NCI-H524 treated with DMSO at 0.1 percent for 48 hours (cell line): ENCODE measurements around the gene RALGPS1.
A peak's percentile ranks its signal among the peaks of the same experiment; 100 is the strongest.

Experiments used
- DNase-seq: peaks from one replicate; lab custom pipeline; 2025; lab: John Stamatoyannopoulos, UW

Gene RALGPS1

DNA sequence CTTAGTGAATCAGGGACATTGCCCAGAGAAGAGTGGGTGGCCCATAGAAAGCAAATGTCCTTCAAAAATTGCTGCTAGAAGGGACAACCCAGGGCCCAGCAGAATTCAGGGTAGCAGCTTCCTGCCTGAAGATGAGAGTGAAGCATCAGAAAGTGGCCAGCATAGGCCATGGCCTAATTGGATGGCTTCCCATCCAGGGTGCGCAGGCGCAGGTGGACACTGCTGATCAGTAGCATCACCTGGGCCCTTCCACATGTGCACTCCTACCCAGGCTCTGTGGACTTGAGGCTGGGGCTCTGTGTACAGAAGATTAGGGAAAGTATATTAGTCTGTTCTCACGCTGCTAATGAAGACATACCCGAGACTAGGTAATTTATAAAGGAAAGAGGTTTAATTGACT, 291.4 kb downstream of the RALGPS1 start:
- no peak for DNase-seq

DNA sequence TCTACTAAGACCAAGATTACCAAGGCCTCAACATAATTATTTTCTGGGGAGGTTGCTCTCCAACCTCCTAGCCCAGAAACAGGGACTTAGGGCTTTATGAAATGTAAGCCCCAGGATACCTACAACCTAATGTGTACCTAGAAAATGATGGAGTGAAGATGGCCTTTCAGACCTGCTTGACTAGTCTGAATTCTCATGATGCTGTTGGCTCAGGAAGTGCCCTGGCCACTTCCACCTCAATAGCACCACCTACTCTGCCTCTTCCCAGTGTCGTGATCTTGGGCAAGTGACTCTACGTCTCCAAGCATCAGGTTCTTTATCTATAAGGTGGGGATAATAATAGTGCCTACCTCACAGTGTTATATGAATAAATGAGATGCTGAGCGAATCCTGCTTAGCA, 292.1 kb downstream of the RALGPS1 start:
- DNase-seq: no peak

DNA sequence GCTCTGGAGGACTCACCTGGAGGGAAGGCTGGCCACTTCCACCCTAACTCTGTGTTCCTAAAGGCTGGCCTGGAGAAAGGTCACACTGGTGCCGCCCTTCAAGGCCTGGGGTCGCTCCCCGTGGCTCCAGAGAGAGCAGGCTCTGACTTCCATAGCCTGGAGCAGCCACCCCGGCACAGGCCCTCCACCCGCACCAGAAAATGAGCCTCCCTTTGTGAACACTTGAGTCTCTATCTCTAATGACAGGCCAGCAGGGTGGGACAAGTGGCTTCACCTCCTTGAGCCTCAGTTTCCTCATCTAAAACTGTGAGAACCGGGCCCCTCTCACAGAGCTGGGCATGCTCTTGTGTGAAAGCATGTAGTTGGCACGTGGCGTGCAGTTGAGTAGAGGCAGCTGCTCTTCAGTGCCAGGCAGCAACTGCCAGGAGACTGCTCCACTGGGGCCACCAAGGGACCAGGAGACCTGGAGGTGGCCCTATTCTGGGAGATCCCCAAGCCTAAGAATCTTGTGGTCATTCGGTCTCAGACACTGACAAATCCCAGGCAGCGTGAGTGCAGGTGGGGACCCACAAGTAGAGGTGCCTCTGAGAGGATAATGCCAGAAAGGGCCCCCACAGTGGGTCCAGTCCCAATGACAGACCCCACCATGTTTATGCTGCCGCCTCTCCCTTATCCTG, 293.3 kb downstream of the RALGPS1 start:
- no peak for DNase-seq

- no peak for DNase-seq
Measured at GRCh38 chr9:127208416-127208815, 293.8 kb downstream of the RALGPS1 start.

GRCh38 chr9:127209220-127209619, 294.6 kb downstream of the RALGPS1 start:
- DNase-seq: no peak

DNA sequence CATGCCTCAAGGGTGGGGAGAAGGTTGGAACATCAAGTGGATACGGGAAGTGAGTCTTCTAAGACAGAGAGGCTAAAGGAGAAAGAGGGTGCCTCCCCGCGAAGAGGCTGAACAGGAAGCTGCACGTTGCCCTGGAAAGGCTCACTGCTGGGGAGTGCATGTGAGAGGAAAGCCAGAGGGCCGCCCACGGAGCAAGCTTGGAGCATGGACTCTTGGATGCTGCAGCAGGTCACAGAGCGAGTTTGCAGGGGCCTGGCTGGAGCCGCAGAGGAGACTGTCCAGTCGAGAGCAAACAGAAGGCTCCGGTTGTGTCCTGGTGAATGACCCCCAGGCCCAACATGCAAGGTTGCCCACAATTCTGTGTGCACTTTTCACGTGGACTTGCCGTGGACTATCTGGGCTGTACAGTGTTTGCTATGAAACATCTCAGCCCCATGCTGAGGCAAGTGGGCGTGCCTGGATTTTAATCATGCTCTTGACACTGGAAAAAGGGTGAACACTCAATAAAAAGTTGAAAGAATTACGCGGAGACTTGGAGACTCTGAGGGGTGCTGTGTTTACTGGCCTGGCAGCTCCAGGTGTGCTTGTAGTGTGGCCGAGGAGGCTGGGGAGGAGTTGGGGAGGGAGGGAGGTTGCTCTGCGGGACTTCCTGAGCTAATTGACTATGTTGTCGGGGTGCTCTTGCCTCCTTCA, 295.5 kb downstream of the RALGPS1 start:
- DNase-seq: no peak

DNA sequence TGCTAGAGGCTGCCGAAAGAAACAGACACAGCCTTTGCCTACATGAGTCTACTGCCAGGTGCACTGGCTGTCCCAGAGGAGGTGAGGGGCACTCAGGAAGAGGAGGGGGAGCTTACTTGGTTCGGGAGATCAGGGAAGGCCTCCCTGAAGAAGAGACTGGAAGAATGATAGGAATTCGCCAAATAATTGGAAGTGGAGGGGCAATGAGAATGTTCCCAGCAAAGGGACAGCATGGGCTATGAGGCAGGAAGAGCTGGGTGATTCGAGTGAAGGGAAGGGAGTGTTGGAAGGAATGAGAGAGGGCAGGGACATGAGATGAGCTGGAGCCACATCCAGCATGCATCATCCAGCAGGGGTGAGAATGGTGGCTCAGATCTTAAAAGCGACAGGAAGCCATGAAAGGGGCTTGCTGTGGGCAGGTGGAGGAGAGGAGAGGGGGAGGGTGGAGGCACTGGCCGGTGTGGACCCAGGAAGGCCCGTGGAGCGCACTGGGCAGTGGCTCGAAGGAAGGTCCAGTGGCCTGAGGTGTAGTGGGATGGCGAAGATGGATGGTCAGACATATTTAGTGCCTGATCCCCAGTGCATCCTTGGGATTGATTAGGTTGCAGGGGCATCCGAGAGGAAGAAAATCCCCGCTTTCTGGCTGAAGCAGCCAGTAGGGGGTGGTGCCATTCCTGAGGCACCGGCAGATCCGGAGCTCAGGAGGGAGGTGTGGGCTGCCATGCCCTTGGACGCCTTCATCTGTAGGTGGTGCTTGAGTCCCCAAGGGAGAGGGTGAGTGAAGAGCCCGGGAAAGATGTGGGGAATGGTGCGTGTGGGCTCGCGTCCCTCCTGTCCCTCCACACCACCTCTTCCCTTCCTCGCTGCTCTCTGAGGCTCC, 296.5 kb downstream of the RALGPS1 start:
- no peak for DNase-seq

DNA sequence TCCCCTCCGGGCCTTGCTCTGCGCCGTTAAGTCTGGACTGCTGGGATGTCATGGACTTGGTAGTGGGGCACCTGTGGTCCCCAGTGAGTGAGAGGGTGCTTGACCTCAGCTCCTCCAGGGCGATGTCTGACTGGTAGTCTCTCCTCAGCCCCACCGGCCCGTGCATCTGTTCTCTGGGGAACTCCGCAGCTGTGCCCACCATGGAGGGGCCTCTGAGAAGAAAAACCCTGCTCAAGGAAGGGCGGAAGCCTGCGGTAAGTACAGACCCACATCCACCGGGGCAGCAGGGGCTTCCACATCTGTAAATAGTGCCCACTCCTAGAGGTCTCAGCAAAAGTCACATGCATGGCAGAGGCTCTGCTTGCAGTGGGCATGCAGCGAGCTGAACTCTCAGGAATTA, 297.4 kb downstream of the RALGPS1 start:
- no peak for DNase-seq

- no peak for DNase-seq
Measured at GRCh38 chr9:127212453-127212852, 297.9 kb downstream of the RALGPS1 start.

- DNase-seq: no peak
Measured at GRCh38 chr9:127213859-127214258, 299.3 kb downstream of the RALGPS1 start.

DNA sequence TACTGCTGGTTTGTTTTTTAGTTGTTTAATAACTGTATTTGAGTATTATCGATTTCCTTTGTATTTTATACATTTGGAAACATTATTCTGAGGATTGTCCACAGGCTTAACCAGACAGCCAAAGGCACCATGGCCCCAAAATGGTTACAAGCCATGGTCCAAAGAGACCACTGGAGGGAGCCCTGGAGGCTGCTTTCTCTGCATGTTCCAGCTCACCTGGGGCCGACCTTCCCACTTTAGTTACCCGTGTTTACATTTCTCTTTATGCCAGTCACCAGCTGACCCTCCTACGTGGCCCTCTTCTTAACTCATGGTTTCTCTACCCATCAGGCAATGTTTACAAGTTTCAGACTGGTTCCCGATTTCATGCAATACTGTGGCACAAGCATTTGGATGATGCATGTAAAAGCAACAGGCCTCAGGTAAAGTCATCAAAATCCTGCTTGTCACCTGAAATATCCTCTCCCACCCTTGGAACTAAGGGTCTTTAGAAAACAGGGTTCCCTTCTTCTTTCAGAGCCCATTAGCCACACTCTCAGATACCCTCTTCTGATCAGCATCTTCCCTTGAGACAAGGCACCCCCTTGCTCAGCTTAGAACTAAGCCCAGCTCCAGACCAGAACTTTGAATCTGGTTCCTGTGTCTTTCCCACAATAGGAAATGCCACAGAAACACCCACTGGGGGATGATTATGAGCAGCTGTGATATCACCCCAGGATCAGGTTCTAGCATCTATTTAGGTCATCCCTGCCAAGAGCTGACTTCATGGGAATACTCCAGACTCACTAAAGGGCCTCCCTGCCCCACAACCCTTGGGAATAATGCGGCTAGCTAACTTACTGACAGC, 300.1 kb downstream of the RALGPS1 start:
- DNase-seq: peak; percentile 29

- no peak for DNase-seq
Measured at GRCh38 chr9:127215268-127216209, 301.0 kb downstream of the RALGPS1 start.

DNA sequence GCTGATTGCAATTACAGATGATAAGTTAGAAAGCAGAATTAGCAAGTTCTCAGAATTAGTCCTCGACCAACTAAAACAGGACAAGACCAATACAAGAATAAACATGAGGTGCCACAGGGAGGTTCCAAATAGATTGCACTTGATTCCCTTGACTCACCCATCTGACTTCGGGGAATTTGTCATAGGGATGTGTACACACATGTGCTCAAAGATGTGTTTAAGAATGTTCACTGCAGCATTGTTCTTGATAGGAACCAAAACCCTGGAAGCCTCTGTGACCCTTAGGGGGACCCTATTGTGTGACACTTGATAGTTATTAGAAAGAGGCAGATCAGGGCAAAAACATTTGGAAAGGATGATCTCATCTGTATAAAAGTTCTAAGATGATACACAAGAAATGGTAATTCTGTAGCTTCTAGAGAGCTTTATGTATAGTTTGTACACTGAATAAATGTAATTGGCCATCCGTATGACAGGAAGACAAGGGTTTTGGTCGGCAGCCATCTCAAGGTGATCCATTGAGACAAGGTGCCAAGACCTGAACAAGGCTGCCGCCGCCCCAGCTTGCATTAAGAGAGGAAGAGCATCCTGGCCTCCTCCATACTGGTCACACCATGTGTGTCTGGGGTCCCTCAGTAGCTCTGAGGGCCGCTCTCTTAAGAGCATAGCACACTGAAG, 301.8 kb downstream of the RALGPS1 start:
- DNase-seq: no peak

DNA sequence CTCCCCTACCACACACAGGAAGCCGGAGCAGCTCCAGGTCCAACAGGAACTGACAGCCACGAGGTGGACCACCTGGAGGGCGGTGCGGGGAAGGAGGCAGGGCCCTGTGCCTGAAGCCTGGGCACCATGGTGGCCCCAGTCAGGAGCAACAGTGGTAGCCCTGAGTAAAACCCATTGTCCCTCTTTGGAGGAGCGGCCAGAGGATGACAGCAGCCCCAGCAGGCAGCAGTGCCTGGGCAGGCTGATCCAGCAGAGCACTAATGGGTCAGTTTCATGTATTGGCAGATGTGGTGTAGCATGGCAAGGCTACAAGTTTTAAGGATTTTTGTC, 302.3 kb downstream of the RALGPS1 start:
- DNase-seq: no peak

GRCh38 chr9:127218818-127219217, 304.2 kb downstream of the RALGPS1 start:
- DNase-seq: no peak

- DNase-seq: no peak
Measured at GRCh38 chr9:127219520-127219919, 304.9 kb downstream of the RALGPS1 start.

- DNase-seq: no peak
Measured at GRCh38 chr9:127221695-127222094, 307.1 kb downstream of the RALGPS1 start.

DNA sequence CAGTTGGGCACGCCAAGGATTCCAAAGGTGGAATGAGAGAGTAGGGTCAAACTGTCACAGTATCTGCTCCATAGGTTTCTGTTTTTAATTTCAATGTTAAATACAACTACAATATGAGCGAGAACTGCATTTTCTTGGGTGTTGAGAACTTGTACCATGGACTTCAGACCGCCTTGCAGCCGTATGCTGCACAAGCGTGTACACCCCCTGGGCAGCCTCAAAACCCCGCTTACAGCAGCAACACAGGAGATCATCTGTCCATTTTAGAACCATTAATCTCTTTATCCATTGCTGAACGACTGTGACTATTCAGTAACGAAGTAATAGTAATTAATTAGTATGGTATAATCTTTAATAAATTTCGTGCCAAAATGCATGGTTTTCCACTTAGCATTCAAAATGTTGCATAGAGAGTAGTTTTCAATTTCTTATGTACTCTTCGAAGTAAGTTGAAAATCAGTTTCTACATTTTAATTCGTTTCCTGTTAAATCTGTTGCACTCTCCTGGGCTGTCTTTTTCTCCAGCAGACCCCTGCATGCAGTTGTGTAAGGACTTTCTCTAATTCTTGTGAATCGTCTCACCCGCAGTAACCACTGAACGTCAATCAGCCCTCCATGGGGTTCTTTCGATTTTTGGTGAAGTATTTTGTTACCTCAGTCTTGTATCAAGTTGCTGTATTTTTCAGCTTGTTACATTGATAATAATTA, 308.0 kb downstream of the RALGPS1 start:
- DNase-seq: no peak

DNA sequence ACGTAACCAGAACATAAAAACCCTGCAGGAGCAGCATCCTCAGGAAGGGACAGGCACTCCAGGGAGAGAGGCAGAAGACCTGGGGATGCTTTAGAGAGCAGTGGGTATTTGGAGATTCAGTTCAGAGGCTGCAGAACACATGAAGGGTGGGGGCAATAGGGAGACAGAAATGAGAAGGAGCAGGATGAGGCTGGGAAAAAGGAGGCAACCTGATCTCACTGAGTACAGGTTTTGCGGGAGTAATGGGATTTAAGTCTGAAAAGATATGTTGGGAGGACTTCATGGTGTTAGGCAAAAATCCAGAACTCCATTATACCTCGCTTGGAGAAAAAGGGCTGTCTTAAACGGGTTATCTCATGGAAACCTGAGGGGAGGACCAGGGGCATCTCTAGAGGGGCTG, 308.7 kb downstream of the RALGPS1 start:
- no peak for DNase-seq

DNA sequence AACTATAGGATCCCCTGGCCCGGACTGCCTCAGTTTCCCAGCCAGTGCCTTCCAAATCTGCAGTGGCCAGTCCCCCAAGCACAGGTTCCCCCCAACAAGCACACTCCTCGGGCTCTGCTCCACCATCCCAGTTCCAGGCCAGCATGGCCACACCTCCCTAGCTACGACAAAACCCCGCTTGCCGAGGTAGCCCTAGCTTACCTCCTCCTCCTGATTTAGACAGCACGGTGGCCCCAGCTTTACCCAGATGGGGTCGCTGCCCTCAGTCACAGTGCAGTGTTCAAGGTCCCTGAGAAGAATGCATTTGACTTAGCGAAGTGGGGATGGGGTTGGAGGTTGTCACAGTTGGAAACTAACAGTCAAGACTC, 309.2 kb downstream of the RALGPS1 start:
- DNase-seq: no peak
